A549 (cell line): Measurements from ENCODE around the gene PRKG1.

ENCODE experiments used
- BHLHE40 ChIP-seq: IDR thresholded peaks from 2 replicates; pipeline ENCODE4 v1.6.1; 2012; ENCODE audit warnings: low read depth, low read length, inconsistent platforms
- EP300 ChIP-seq, 2 experiments: fragments of >200 bp; sonication (Bioruptor Twin); formaldehyde crosslinking; IDR thresholded peaks; 2 replicates in 1 of 2; 3 replicates in 1 of 2; pipeline ENCODE4 v1.6.1; 2016 to 2017
- ESRRA ChIP-seq: fragments of 150-350 bp; IDR thresholded peaks from 2 replicates; pipeline ENCODE4 v1.6.1; 2014; ENCODE audit warnings: mild to moderate bottlenecking, low read length, borderline replicate concordance
- HOXA7 ChIP-seq: fragments of 250-450 bp; sonication (Bioruptor Pico); IDR thresholded peaks from 2 replicates; pipeline ENCODE4 v1.5.0; 2020; ENCODE audit warnings: mild to moderate bottlenecking, moderate library complexity
- JUN ChIP-seq, 2 experiments: fragments of >200 bp; sonication (Bioruptor Twin); formaldehyde crosslinking; IDR thresholded peaks; 2 replicates in 1 of 2; 3 replicates in 1 of 2; pipeline ENCODE4 v1.6.1; 2016 to 2017
- MAX ChIP-seq: IDR thresholded peaks from 2 replicates; pipeline ENCODE4 v1.6.1; 2012
- MAZ ChIP-seq: fragments of 150-350 bp; IDR thresholded peaks from 2 replicates; pipeline ENCODE4 v1.6.1; 2014; ENCODE audit warnings: antibody characterized with exemption, low read depth, low read length, borderline replicate concordance
- POLR2A ChIP-seq: IDR thresholded peaks from 2 replicates; pipeline ENCODE4 v1.6.1; 2012; ENCODE audit warnings: mild to moderate bottlenecking, low read length
- RCOR1 ChIP-seq: fragments of 150-350 bp; IDR thresholded peaks from 2 replicates; pipeline ENCODE4 v1.6.1; 2014; ENCODE audit warnings: antibody characterized with exemption, low read length, low read depth
- SREBF2 ChIP-seq: fragments of 450-650 bp; IDR thresholded peaks from 2 replicates; pipeline ENCODE4 v1.6.1; 2014; ENCODE audit warnings: mild to moderate bottlenecking, moderate library complexity
- ZNF302 ChIP-seq: fragments of 250-450 bp; sonication (Bioruptor Pico); IDR thresholded peaks from 2 replicates; pipeline ENCODE4 v1.9.0; 2021; ENCODE audit warnings: inconsistent platforms, mild to moderate bottlenecking, moderate library complexity
- TF ChIP-seq, protein P1 (sequence below): fragments of 450-650 bp; IDR thresholded peaks from 2 replicates; pipeline ENCODE4 v1.6.1; 2014; ENCODE audit warnings: antibody characterized with exemption
- TF ChIP-seq, protein P2 (sequence below): fragments of >200 bp; sonication (Bioruptor Twin); formaldehyde crosslinking; IDR thresholded peaks from 3 replicates; pipeline ENCODE4 v1.5.1; 2016
- TF ChIP-seq, protein P3 (sequence below): fragments of 200-600 bp; sonication (generic); IDR thresholded peaks from 2 replicates; pipeline ENCODE4 v1.6.1; 2016; ENCODE audit warnings: antibody characterized with exemption, mild to moderate bottlenecking, moderate library complexity

DNA sequence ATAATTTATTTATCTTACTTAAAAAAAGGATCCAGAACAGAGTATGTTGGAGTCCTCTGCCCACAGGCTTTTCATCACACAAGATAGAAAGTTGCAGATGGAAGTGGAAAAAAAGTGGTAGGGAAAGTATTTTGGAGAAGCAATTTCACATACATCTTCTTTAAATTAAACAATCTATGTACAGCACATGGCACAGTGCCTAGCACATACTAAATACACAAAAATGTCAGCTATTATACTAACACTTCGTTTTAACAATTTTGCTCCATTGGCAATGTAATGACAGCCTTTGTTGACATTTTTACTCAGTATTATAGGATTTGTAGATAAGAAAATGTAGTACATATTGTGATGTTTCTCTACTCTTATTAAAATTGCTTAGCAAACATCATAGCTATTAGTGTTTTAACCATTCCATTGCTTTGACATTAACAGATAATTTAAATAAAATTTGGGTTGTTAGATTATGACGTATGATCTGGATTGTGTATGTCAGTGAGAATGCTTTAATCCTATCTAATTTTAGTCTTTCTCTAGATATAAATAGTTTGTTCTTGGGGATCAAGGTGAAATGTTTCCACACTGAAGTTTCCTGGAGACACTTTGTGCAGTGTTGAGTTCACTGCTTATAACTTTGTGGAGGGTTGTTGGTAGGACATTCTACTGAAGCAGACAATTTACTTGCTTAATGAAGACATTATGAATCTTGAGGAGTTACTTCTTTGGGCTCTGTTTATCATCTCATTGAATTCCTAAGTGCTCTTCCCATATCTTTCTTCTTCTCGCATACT, 1037.0 kb downstream of the PRKG1 start:
- TF ChIP-seq MAX (no peak), JUN (IDR thresholded peaks at IDR 0.05) (no peak), ZNF302 (CRISPR knock-in tag) (no peak), POLR2A (no peak), HOXA7 (CRISPR knock-in tag) (no peak), MAZ (no peak), BHLHE40 (no peak), ESRRA (no peak), RCOR1 (no peak), EP300 (IDR thresholded peaks at IDR 0.05) (no peak), SREBF2 (no peak)
- TF ChIP-seq, protein P1, sequence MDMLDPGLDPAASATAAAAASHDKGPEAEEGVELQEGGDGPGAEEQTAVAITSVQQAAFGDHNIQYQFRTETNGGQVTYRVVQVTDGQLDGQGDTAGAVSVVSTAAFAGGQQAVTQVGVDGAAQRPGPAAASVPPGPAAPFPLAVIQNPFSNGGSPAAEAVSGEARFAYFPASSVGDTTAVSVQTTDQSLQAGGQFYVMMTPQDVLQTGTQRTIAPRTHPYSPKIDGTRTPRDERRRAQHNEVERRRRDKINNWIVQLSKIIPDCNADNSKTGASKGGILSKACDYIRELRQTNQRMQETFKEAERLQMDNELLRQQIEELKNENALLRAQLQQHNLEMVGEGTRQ, result no peak
- TF ChIP-seq, protein P2, sequence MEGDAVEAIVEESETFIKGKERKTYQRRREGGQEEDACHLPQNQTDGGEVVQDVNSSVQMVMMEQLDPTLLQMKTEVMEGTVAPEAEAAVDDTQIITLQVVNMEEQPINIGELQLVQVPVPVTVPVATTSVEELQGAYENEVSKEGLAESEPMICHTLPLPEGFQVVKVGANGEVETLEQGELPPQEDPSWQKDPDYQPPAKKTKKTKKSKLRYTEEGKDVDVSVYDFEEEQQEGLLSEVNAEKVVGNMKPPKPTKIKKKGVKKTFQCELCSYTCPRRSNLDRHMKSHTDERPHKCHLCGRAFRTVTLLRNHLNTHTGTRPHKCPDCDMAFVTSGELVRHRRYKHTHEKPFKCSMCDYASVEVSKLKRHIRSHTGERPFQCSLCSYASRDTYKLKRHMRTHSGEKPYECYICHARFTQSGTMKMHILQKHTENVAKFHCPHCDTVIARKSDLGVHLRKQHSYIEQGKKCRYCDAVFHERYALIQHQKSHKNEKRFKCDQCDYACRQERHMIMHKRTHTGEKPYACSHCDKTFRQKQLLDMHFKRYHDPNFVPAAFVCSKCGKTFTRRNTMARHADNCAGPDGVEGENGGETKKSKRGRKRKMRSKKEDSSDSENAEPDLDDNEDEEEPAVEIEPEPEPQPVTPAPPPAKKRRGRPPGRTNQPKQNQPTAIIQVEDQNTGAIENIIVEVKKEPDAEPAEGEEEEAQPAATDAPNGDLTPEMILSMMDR, result no peak
- TF ChIP-seq, protein P3, sequence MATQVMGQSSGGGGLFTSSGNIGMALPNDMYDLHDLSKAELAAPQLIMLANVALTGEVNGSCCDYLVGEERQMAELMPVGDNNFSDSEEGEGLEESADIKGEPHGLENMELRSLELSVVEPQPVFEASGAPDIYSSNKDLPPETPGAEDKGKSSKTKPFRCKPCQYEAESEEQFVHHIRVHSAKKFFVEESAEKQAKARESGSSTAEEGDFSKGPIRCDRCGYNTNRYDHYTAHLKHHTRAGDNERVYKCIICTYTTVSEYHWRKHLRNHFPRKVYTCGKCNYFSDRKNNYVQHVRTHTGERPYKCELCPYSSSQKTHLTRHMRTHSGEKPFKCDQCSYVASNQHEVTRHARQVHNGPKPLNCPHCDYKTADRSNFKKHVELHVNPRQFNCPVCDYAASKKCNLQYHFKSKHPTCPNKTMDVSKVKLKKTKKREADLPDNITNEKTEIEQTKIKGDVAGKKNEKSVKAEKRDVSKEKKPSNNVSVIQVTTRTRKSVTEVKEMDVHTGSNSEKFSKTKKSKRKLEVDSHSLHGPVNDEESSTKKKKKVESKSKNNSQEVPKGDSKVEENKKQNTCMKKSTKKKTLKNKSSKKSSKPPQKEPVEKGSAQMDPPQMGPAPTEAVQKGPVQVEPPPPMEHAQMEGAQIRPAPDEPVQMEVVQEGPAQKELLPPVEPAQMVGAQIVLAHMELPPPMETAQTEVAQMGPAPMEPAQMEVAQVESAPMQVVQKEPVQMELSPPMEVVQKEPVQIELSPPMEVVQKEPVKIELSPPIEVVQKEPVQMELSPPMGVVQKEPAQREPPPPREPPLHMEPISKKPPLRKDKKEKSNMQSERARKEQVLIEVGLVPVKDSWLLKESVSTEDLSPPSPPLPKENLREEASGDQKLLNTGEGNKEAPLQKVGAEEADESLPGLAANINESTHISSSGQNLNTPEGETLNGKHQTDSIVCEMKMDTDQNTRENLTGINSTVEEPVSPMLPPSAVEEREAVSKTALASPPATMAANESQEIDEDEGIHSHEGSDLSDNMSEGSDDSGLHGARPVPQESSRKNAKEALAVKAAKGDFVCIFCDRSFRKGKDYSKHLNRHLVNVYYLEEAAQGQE, result no peak
